ENCODE results near the gene RRAS. TPM values are rescaled to one million over a fixed set of nuclear protein-coding genes. Genes with fewer than 3 reads are reported as not detected.

RRAS gene
- 29.1 TPM for polyA plus RNA-seq (ENCODE audit: insufficient read length)

GRCh38 chr19:49640113-49640898 is at the start of gene RRAS:
Gene RRAS (minus strand): TSS chr19:49640143. CDS start chr19:49640098, 45 bp downstream.
- peak; percentile 100 for DNase-seq

- DNase-seq = no peak
These were observed 49.5 kb upstream of the RRAS start, which contains the start of gene ADM5 for GRCh38 chr19:49689133-49690078. Gene ADM5 (plus strand): TSS chr19:49689594. CDS start chr19:49689838, 244 bp downstream.

DNA sequence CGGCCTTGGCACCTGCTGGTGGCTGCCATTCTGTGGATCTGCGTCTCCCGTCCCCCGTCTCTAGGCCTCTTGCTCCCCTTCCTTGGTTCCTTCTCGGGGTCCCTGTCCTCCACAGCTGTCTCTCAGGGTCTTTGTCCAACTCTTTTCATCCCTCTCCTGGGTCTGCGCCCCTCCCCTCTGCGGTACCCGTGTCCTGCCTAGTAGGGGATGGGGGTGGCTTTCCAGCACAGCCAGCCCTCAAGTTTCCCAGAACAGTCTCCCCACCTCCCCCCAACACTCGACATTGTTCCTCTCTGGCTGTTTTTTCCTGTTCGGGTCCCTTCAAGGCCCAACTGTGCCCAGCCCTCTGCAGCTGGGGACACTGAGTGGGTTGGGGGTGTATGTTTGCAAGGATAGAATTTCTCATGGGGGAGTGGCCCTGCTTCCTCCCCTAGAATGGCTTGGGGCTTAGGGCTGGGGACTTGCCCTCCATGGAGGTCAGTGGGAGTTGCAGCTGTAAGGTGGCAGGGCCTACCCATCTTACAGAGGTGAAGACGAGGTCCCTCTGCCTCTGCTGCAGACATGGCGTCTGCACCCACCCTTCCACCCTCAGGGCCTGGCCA is 48.7 kb upstream of the RRAS start:
- no peak for DNase-seq

- DNase-seq = no peak
These were observed 47.8 kb upstream of the RRAS start for GRCh38 chr19:49687566-49688316.

DNA sequence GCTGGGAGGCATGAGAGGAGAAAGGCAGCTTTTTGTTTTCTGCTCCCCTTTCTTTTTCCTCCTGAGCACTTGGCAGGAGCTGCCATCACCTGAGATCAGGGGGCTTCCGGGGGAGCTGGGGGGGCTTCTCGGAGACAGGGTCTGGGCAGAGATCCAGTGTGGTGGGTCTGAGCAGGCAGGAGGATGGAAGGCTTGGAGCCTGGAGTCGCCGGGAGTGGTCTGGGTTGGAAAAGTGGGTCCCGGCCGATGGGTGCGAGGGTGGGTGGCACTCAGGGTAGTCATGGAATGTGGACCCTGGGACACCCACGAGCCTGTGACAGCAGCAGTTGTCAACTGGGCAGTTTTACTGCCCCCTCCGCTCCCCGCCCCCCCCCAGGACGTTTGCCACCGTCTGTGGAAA is 47.2 kb upstream of the RRAS start:
- no peak for DNase-seq

DNA sequence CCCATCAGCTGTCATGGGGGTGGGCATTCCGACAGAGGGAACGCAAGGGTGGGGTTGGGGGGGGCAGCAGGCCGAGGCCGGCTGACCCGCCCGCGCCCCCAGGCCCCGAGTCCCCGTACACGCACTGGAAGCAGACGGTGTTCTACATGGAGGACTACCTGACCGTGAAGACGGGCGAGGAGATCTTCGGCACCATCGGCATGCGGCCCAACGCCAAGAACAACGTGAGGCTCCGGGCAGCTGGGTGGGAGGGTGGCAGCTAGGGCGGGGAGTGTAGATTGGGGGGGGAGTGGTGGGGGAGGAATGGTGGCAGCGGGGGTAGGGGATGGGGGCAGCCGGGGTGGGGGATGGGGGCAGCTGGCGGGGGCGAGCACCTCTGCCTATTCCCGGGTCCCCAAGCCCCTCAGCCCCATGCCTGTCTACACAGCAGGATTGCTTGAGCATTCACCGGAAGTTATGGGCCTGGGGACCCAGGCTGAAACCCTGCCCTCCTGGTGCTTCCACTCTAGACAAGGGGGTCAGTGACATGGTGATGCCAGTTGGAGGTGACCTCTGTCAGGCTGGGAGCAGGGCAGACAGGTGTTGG is 46.7 kb upstream of the RRAS start:
- DNase-seq = no peak

DNA sequence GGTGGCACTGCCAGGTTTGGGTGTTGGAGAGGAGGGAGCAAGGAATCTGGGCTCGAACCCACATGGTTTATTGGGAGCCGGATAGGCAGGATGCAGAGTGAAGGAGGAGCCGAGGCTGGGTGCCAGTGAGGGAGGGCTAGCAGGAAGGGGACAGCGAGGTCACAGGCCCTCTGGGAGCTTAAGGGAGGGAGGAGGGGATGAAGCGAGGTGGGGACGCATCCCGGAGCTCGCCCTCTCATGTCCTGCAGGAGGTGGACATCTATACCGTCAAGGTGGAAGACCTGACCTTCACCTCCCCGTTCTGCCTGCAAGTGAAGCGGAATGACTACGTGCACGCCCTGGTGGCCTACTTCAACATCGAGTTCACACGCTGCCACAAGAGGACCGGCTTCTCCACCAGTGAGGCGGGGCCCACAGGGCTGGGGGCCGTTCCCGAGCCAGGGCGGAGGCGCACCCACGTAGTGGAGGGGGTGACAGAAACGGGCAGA is 45.9 kb upstream of the RRAS start:
- DNase-seq = no peak

- no peak for DNase-seq
These were observed 45.1 kb upstream of the RRAS start for GRCh38 chr19:49684983-49685553.

- no peak for DNase-seq
These were observed 44.5 kb upstream of the RRAS start for GRCh38 chr19:49684251-49684982.

DNA sequence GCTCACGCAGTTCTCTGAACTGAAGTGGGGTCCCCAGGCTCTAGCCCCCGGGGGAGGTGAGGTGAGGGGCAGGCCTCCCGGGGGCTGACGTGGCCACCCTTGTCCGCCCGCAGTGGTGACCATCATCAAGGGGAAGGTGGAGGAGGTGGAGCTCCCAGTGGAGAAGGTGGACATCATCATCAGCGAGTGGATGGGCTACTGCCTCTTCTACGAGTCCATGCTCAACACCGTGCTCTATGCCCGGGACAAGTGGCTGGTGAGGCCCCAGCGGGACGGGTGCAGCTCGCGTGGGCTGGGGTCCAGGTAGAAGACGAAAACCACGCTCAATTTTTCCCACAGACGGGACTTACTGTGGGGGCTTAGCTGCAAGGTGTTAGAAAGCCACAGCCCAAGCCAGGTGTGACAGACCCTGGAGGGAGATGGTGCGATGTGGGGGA is 43.9 kb upstream of the RRAS start:
- no peak for DNase-seq

DNA sequence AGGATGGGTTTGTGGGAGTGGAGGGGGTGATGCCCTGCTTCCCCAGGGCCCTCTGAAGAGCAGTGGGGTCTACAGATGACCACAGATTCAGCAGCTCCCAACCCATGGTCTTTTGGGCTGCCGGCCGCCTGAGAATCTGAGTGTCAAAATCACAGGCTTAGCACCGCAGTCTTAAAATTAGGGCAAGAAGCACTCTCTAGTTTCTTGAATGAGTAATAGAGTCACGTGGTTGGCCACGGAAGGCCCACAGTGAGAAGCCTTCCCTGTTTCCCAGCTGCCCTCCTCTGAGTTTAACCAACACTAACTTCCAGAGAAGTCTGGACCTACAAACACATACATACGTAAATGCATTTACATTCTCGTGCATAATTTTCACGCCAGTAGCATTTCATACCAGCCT is 42.3 kb upstream of the RRAS start:
- no peak for DNase-seq

GRCh38 chr19:49681830-49682229 is 41.9 kb upstream of the RRAS start:
- DNase-seq = no peak

- DNase-seq = peak; percentile 95
These were observed 40.7 kb upstream of the RRAS start for GRCh38 chr19:49680421-49681351.

DNA sequence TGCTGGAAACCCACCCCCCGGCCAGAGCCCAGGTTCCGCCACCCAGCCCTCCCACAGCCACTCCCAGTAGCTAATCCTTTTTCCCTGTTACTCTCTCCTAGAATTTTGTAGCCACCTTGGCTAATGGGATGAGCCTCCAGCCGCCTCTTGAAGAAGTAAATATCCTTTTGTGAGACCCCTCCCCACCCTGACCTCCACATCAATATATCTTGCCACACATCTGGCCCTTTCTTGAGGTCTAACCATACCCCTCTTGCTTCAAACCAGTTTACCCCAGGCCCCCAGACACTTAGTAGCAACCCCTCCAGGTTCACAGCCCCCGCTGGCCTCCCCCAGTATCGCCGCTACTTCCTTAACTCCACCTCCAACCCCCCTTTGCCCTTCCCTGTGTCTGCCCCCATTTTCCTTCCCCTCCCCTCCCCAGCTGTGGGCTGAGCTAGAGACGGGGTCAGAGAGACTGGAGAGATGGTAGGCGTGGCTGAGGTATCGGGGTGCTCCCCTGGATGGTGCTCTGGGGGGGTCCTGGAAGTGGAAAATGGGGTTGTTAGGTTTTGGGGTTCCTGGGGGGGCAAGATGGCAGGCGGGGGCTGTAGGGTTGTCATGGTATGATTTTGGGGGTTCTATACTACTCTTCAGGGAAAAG is 39.9 kb upstream of the RRAS start:
- no peak for DNase-seq

DNA sequence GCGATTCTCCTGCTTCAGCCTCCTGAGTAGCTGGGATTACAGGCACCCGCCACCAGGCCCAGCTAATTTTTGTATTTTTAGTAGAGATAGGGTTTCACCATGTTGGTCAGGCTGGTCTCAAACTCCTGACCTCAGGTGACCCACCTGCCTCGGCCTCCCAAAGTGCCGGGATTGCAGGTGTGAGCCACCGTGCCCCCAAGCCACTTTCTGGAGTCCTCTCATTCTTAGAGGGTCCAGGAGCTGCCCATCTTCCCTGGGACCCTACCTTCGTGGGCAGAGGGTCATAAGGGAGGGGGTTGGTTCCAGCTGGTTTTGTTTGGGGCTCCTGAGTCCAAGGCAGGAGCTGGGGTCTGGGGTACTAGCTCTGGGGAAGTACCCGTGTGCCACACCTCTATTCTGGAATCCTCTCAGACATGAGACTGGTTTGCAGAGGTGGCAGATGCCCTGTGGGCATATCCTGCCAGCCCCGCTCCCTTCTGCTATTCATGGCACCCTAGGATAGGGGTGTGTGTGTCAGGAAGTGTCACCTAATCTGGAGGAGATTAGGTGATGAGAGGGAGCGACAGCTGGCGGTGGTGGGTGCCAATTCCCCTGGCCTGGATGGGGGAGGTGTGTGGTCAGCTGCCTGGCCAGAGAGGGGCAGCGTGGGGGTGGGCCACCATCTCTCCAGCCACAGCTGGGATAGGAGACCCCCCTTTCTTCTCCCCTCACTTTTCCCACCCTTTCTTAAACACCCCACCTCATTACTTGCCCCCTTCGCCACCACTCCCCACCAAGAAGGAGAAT is 39.2 kb upstream of the RRAS start:
- no peak for DNase-seq

DNA sequence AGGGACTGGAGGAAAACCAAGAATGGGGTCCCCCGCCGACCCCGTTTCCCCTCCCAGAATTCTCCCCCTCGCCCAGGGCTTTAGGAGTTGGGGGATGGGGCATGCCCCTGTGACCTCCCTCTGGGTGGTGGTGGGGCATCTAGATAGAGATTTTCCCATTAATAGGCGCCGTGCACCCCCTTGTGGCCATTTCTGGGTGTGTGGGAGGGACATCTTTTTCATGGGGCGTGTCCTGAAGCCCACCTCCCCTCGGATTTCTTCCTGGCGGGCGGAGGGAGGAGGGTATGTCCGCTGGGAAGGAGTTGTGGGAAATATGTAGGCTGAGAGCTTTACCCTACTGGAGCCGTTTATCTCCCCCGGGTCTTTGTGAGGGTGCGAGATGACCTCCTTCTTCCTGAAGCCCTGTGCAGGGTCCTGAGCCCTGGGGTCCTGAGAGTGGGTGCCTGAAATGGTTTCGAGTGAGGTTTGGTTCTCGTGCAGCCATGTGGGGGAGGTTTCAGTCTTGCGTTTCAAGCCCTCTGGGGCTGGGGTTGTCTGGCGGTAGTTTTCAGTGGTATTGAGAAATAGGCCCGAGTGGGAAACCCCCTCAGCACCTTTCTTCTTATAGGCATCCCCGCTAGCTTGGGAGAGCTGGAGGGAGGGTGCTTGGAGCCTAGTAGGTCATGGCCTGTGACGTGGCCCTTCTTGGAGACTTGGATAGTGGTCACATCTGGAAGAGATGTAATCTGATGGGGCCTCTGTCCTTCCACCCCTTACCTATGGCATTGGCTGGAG is 38.1 kb upstream of the RRAS start:
- DNase-seq = peak; percentile 79

Data from hindlimb muscle (tissue), 1 donor.